Measurements from ENCODE around the gene FGF14.

FGF14 gene

DNA sequence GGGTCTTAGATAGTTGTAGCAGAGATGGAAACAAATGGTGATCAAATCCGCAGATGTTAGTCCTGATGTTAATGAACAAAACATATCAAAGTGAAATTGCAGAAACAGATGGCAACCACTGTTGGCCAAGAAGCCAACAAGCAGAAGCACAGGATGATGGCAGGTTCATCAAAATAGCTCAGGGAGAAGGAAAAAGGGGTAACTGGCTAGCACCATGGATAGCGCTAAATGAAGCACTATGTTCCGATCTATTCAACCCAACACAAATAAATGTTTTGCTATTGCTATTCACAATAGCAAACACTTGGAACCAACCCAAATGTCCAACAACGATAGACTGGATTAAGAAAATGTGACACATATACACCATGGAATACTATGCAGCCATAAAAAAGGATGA lies 413.7 kb downstream of the FGF14 start:
- Histone ChIP-seq H3K36me3 (ENCODE audit: control insufficient read depth in 1 of 2, insufficient read depth in 2 of 2, low read length in 2 of 2) (no peaks in the 10 kb centered on the region), H3K27ac (ENCODE audit: low read depth, low read length) (no peak overlapping the region), H4K8ac (ENCODE audit: low read depth, low read length) (no peak overlapping the region), H3K79me1 (ENCODE audit: low read length) (no peaks in the 10 kb centered on the region), H2AK5ac (ENCODE audit: low read length) (no peak overlapping the region), H3K27me3 (ENCODE audit: insufficient read depth, low read length) (no peaks in the 10 kb centered on the region), H3K14ac (ENCODE audit: low read length) (no peak overlapping the region), H3K23ac (ENCODE audit: low read length) (no peak overlapping the region), H3K79me2 (ENCODE audit: control insufficient read depth, insufficient read depth, low read length, poor library complexity) (no peaks in the 10 kb centered on the region), H4K91ac (ENCODE audit: low read depth, low read length) (no peak overlapping the region), H3K18ac (ENCODE audit: low read length) (no peak overlapping the region), H2BK120ac (ENCODE audit: insufficient read depth, low read length, poor library complexity) (no peak overlapping the region), H3K4me3 (ENCODE audit: low read depth, low read length) (no peak overlapping the region), H2AFZ (ENCODE audit: insufficient read depth, low read length, poor library complexity) (no peak overlapping the region), H3K9me3 (ENCODE audit: insufficient read depth, low read depth, low read length) (no peaks in the 10 kb centered on the region), H4K12ac (ENCODE audit: low read depth, low read length) (no peak overlapping the region), H2BK5ac (ENCODE audit: low read depth, low read length, poor library complexity) (no peak overlapping the region), H3K4me1 (ENCODE audit: control insufficient read depth in 1 of 2, insufficient read depth in 2 of 2, low read length in 2 of 2) (no peaks in the 10 kb centered on the region), H2BK12ac (ENCODE audit: low read length) (no peak overlapping the region), H3K4me2 (ENCODE audit: low read length) (no peak overlapping the region), H3K9ac (ENCODE audit: low read length) (no peak overlapping the region), H3K4ac (ENCODE audit: low read depth, low read length) (no peak overlapping the region)
- WGBS (ENCODE audit: extremely low coverage, insufficient coverage, insufficient read length): no CpG with 5 or more reads among the region's 4 CpGs
- DNase-seq: no peak

DNA sequence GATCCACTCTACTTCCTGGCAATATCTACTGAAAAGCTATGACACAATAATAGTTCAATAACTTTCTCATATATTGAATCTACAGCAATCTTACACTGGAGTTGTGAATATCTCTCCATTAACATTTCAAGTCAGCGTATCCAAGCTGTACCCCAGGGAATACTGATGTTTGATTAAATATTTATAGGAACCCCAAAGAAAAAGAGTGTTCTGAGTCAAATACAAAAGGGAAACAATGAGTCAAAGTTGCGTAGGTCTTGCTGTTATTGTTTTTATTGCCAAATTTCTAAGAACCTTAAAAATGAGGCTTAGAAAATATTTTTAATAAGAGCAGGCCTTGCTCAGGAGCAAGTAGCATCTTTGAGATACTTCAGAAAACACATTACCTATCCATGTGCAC lies 415.5 kb downstream of the FGF14 start:
- Histone ChIP-seq H3K27me3 (ENCODE audit: insufficient read depth, low read length) (no peaks in the 10 kb centered on the region), H4K8ac (ENCODE audit: low read depth, low read length) (no peak overlapping the region), H3K9me3 (ENCODE audit: insufficient read depth, low read depth, low read length) (no peaks in the 10 kb centered on the region), H3K4me3 (ENCODE audit: low read depth, low read length) (no peak overlapping the region), H3K27ac (ENCODE audit: low read depth, low read length) (no peak overlapping the region), H2AFZ (ENCODE audit: insufficient read depth, low read length, poor library complexity) (no peak overlapping the region), H2BK12ac (ENCODE audit: low read length) (no peak overlapping the region), H3K14ac (ENCODE audit: low read length) (no peak overlapping the region), H3K79me2 (ENCODE audit: control insufficient read depth, insufficient read depth, low read length, poor library complexity) (no peaks in the 10 kb centered on the region), H3K18ac (ENCODE audit: low read length) (no peak overlapping the region), H3K79me1 (ENCODE audit: low read length) (no peaks in the 10 kb centered on the region), H3K4me1 (ENCODE audit: control insufficient read depth in 1 of 2, insufficient read depth in 2 of 2, low read length in 2 of 2) (no peaks in the 10 kb centered on the region), H4K12ac (ENCODE audit: low read depth, low read length) (no peak overlapping the region), H2AK5ac (ENCODE audit: low read length) (no peak overlapping the region), H2BK120ac (ENCODE audit: insufficient read depth, low read length, poor library complexity) (no peak overlapping the region), H3K23ac (ENCODE audit: low read length) (no peak overlapping the region), H3K4ac (ENCODE audit: low read depth, low read length) (no peak overlapping the region), H3K36me3 (ENCODE audit: control insufficient read depth in 1 of 2, insufficient read depth in 2 of 2, low read length in 2 of 2) (no peaks in the 10 kb centered on the region), H3K4me2 (ENCODE audit: low read length) (no peak overlapping the region), H4K91ac (ENCODE audit: low read depth, low read length) (no peak overlapping the region), H2BK5ac (ENCODE audit: low read depth, low read length, poor library complexity) (no peak overlapping the region), H3K9ac (ENCODE audit: low read length) (no peak overlapping the region)
- WGBS (ENCODE audit: extremely low coverage, insufficient coverage, insufficient read length): no CpG with 5 or more reads among the region's 2 CpGs
- no peak for DNase-seq

DNA sequence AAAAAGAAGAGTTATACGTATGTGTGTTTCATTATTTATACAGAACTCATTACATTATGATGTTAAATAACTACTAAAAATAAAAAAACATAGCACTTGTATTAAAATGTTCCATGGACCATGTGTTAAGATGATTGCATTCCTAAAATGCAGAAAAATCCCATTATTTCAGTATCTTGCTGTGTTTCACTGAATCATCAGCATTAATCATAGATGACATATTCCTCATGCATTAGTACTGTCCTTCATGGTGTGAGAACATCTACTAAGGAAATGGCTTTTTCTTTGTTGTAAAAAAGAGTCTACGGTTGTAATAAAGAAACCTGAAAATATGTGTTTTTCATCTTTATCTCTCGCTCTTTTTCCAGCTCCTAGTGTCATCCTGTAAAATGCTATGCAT lies 416.5 kb downstream of the FGF14 start:
- no peak overlapping the region for H2BK12ac ChIP-seq (ENCODE audit: low read length)
- no peak overlapping the region for H2AK5ac ChIP-seq (ENCODE audit: low read length)
- no peak overlapping the region for H2AFZ ChIP-seq (ENCODE audit: insufficient read depth, low read length, poor library complexity)
- WGBS (ENCODE audit: extremely low coverage, insufficient coverage, insufficient read length): no CpG with 5 or more reads among the region's 3 CpGs
- H3K9ac ChIP-seq (ENCODE audit: low read length): no peak overlapping the region
- H3K4me3 ChIP-seq (ENCODE audit: low read depth, low read length): no peak overlapping the region
- no peaks in the 10 kb centered on the region for H3K79me1 ChIP-seq (ENCODE audit: low read length)
- H2BK5ac ChIP-seq (ENCODE audit: low read depth, low read length, poor library complexity): no peak overlapping the region
- no peak overlapping the region for H3K18ac ChIP-seq (ENCODE audit: low read length)
- H3K79me2 ChIP-seq (ENCODE audit: control insufficient read depth, insufficient read depth, low read length, poor library complexity): no peaks in the 10 kb centered on the region
- H3K27me3 ChIP-seq (ENCODE audit: insufficient read depth, low read length): no peaks in the 10 kb centered on the region
- H3K4me1 ChIP-seq (ENCODE audit: control insufficient read depth in 1 of 2, insufficient read depth in 2 of 2, low read length in 2 of 2): no peaks in the 10 kb centered on the region
- no peak overlapping the region for H4K8ac ChIP-seq (ENCODE audit: low read depth, low read length)
- no peaks in the 10 kb centered on the region for H3K36me3 ChIP-seq (ENCODE audit: control insufficient read depth in 1 of 2, insufficient read depth in 2 of 2, low read length in 2 of 2)
- no peaks in the 10 kb centered on the region for H3K9me3 ChIP-seq (ENCODE audit: insufficient read depth, low read depth, low read length)
- DNase-seq: no peak
- H3K23ac ChIP-seq (ENCODE audit: low read length): no peak overlapping the region
- H2BK120ac ChIP-seq (ENCODE audit: insufficient read depth, low read length, poor library complexity): no peak overlapping the region
- no peak overlapping the region for H3K14ac ChIP-seq (ENCODE audit: low read length)
- no peak overlapping the region for H4K12ac ChIP-seq (ENCODE audit: low read depth, low read length)
- no peak overlapping the region for H3K4me2 ChIP-seq (ENCODE audit: low read length)
- no peak overlapping the region for H3K4ac ChIP-seq (ENCODE audit: low read depth, low read length)
- no peak overlapping the region for H3K27ac ChIP-seq (ENCODE audit: low read depth, low read length)
- H4K91ac ChIP-seq (ENCODE audit: low read depth, low read length): no peak overlapping the region

DNA sequence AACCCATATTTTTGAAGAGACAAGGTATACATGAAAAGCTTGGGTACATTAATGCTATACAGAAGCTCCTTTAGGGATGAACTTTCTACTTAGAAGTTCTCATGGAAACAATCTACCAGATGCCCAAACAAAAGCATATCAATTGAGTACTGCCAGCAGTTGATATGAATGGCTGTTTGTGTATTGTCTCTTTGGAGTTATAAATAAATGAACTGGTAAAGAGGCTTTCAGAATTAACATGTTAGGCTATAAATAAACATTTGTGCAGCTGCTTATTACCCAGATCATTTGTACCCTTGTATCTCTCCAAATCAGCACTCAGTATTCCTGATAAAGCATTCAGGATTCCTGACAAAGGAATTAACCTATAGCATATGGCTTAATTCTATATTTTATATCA lies 418.9 kb downstream of the FGF14 start:
- H4K91ac ChIP-seq (ENCODE audit: low read depth, low read length): no peak overlapping the region
- no peak overlapping the region for H3K27ac ChIP-seq (ENCODE audit: low read depth, low read length)
- no peak overlapping the region for H2AFZ ChIP-seq (ENCODE audit: insufficient read depth, low read length, poor library complexity)
- no peak overlapping the region for H3K4me2 ChIP-seq (ENCODE audit: low read length)
- DNase-seq: no peak
- no peak overlapping the region for H3K4ac ChIP-seq (ENCODE audit: low read depth, low read length)
- H3K36me3 ChIP-seq (ENCODE audit: control insufficient read depth in 1 of 2, insufficient read depth in 2 of 2, low read length in 2 of 2): no peaks in the 10 kb centered on the region
- no peaks in the 10 kb centered on the region for H3K4me1 ChIP-seq (ENCODE audit: control insufficient read depth in 1 of 2, insufficient read depth in 2 of 2, low read length in 2 of 2)
- H3K18ac ChIP-seq (ENCODE audit: low read length): no peak overlapping the region
- H2BK5ac ChIP-seq (ENCODE audit: low read depth, low read length, poor library complexity): no peak overlapping the region
- H3K79me2 ChIP-seq (ENCODE audit: control insufficient read depth, insufficient read depth, low read length, poor library complexity): no peaks in the 10 kb centered on the region
- H3K14ac ChIP-seq (ENCODE audit: low read length): no peak overlapping the region
- H3K9me3 ChIP-seq (ENCODE audit: insufficient read depth, low read depth, low read length): no peaks in the 10 kb centered on the region
- H2BK12ac ChIP-seq (ENCODE audit: low read length): no peak overlapping the region
- no peak overlapping the region for H4K12ac ChIP-seq (ENCODE audit: low read depth, low read length)
- H3K23ac ChIP-seq (ENCODE audit: low read length): no peak overlapping the region
- no peak overlapping the region for H2BK120ac ChIP-seq (ENCODE audit: insufficient read depth, low read length, poor library complexity)
- no peak overlapping the region for H4K8ac ChIP-seq (ENCODE audit: low read depth, low read length)
- no peak overlapping the region for H3K9ac ChIP-seq (ENCODE audit: low read length)
- no peak overlapping the region for H2AK5ac ChIP-seq (ENCODE audit: low read length)
- no peaks in the 10 kb centered on the region for H3K27me3 ChIP-seq (ENCODE audit: insufficient read depth, low read length)
- H3K4me3 ChIP-seq (ENCODE audit: low read depth, low read length): no peak overlapping the region
- H3K79me1 ChIP-seq (ENCODE audit: low read length): no peaks in the 10 kb centered on the region

- H3K27ac ChIP-seq (ENCODE audit: low read depth, low read length): no peak overlapping the region
- no peak overlapping the region for H2AFZ ChIP-seq (ENCODE audit: insufficient read depth, low read length, poor library complexity)
- no peak overlapping the region for H2AK5ac ChIP-seq (ENCODE audit: low read length)
- H3K36me3 ChIP-seq (ENCODE audit: control insufficient read depth in 1 of 2, insufficient read depth in 2 of 2, low read length in 2 of 2): no peaks in the 10 kb centered on the region
- H3K9me3 ChIP-seq (ENCODE audit: insufficient read depth, low read depth, low read length): no peaks in the 10 kb centered on the region
- H3K4ac ChIP-seq (ENCODE audit: low read depth, low read length): no peak overlapping the region
- H3K79me1 ChIP-seq (ENCODE audit: low read length): no peaks in the 10 kb centered on the region
- no peak overlapping the region for H3K23ac ChIP-seq (ENCODE audit: low read length)
- DNase-seq: peak in 1 of 2 donors; percentile 30
- no peaks in the 10 kb centered on the region for H3K4me1 ChIP-seq (ENCODE audit: control insufficient read depth in 1 of 2, insufficient read depth in 2 of 2, low read length in 2 of 2)
- H3K9ac ChIP-seq (ENCODE audit: low read length): no peak overlapping the region
- H4K91ac ChIP-seq (ENCODE audit: low read depth, low read length): no peak overlapping the region
- no peak overlapping the region for H3K14ac ChIP-seq (ENCODE audit: low read length)
- no peak overlapping the region for H4K12ac ChIP-seq (ENCODE audit: low read depth, low read length)
- no peak overlapping the region for H2BK120ac ChIP-seq (ENCODE audit: insufficient read depth, low read length, poor library complexity)
- no peaks in the 10 kb centered on the region for H3K79me2 ChIP-seq (ENCODE audit: control insufficient read depth, insufficient read depth, low read length, poor library complexity)
- no CpG with 5 or more reads among the region's 3 CpGs for WGBS (ENCODE audit: extremely low coverage, insufficient coverage, insufficient read length)
- no peak overlapping the region for H2BK5ac ChIP-seq (ENCODE audit: low read depth, low read length, poor library complexity)
- H3K27me3 ChIP-seq (ENCODE audit: insufficient read depth, low read length): no peaks in the 10 kb centered on the region
- H3K18ac ChIP-seq (ENCODE audit: low read length): no peak overlapping the region
- H3K4me2 ChIP-seq (ENCODE audit: low read length): no peak overlapping the region
- no peak overlapping the region for H3K4me3 ChIP-seq (ENCODE audit: low read depth, low read length)
- H4K8ac ChIP-seq (ENCODE audit: low read depth, low read length): no peak overlapping the region
- H2BK12ac ChIP-seq (ENCODE audit: low read length): no peak overlapping the region
Observed at GRCh38 chr13:101979825-101980224, 422.0 kb downstream of the FGF14 start.
